HCT116 (cell line): ENCODE measurements around the gene CRYBA4.

Experiments
- CBX3 ChIP-seq: IDR thresholded peaks from 2 replicates; pipeline ENCODE4 v1.6.1; 2012; ENCODE audit warnings: low read depth
- CEBPB ChIP-seq: IDR thresholded peaks from 2 replicates; pipeline ENCODE4 v1.6.1; 2012; ENCODE audit warnings: low read depth
- CTCF ChIP-seq, 3 experiments: fragments of 200-600 bp in 1 of 3; sonication (generic) in 1 of 3; IDR thresholded peaks in 2 of 3; conservative IDR thresholded peaks in 1 of 3; 2 replicates each; pipeline ENCODE4 v1.5.1; 2012 to 2017; ENCODE audit warnings: low read depth in 2 of 3, low read length in 2 of 3, antibody characterized with exemption in 1 of 3, borderline replicate concordance in 1 of 3, control low read depth in 1 of 3, mild to moderate bottlenecking in 1 of 3, mixed read lengths in 1 of 3, mixed run types in 1 of 3, moderate library complexity in 1 of 3; ENCODE audit not compliant: insufficient read depth in 1 of 3
- ELF1 ChIP-seq: IDR thresholded peaks from 2 replicates; pipeline ENCODE4 v1.6.1; 2012; ENCODE audit warnings: low read depth, borderline replicate concordance
- EZH2phosphoT487 ChIP-seq: fragments of 200-600 bp; IDR thresholded peaks from 2 replicates; pipeline ENCODE4 v1.6.1; 2018; ENCODE audit warnings: antibody characterized with exemption, borderline replicate concordance
- POLR2A ChIP-seq: IDR thresholded peaks from 2 replicates; pipeline ENCODE4 v1.7.0; 2011; ENCODE audit warnings: borderline replicate concordance; ENCODE audit not compliant: insufficient read depth, insufficient read length; ENCODE audit errors: extremely low read depth
- REST ChIP-seq: IDR thresholded peaks from 2 replicates; pipeline ENCODE4 v1.6.1; 2012; ENCODE audit warnings: low read depth
- SRF ChIP-seq: IDR thresholded peaks from 2 replicates; pipeline ENCODE4 v1.6.1; 2012; ENCODE audit warnings: low read depth

DNA sequence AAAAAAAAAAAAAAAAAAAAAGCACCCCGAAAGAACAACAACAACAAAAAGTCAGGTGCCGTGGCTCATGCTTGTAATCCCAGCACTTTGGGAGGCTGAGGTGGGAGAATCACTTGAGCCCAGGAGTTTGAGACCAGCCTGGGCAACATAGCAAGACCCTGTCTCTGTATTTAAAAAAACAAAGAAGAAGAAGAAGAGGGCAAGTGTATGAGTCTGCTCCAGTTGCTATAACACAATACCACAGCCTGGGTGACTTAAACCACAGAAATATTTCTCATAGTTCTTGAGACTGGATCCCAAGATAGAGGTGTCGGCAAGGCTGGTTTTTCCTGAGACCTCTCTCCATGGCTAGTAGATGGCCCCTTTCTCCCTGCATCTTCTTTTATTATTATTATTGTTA is 12.4 kb downstream of the CRYBA4 start:
- TF ChIP-seq POLR2A (no peak), CTCF (IDR thresholded peaks at IDR 0.05 in 2 of 3, conservative IDR thresholded peaks at IDR 0.05 in 1 of 3; ENCODE audit: borderline replicate concordance in 1 of 3, insufficient read depth in 1 of 3, low read depth in 2 of 3, low read length in 2 of 3) (no peak), ELF1 (no peak), REST (no peak), EZH2phosphoT487 (no peak), CEBPB (no peak), CBX3 (no peak), SRF (no peak)
